OCI-LY7 (cell line): Measurements from ENCODE around the gene CDC20. TPM values are rescaled to one million over a fixed set of nuclear protein-coding genes. Genes with fewer than 3 reads are reported as not detected.

Experiments used
- Bru-seq: library from RNA; stranded (reverse); fragments of 400-500 nt; gene quantifications from one replicate; lab custom pipeline; 2021; lab: Mats Ljungman, UMichigan
- BruChase-seq, 2 experiments: library from RNA; stranded (reverse); fragments of 400-500 nt; gene quantifications; one replicate each; lab custom pipeline; 2021; lab: Mats Ljungman, UMichigan
- BruUV-seq: library from RNA; stranded (reverse); fragments of 400-500 nt; replicated peaks from 2 replicates; lab custom pipeline; 2021; lab: Mats Ljungman, UMichigan
- CTCF ChIA-PET: fragments of 300-600 bp; sonication (Branson Sonifier 250); formaldehyde crosslinking; loops from one replicate; lab custom pipeline; 2022; ENCODE audit warnings: antibody characterized with exemption; ENCODE audit not compliant: unreplicated experiment; lab: Charles Lee
- POLR2A ChIA-PET: fragments of 300-600 bp; sonication (Branson Sonifier 250); formaldehyde crosslinking; loops from one replicate; lab custom pipeline; 2022; ENCODE audit warnings: antibody characterized with exemption; lab: Charles Lee
- DNase-seq: peaks from one replicate; pipeline ENCODE4 v3.0.0-alpha.2; 2015; ENCODE audit warnings: low spot score
- H2AFZ ChIP-seq: fragments of 200-600 bp; sonication (generic), shearing (Covaris generic); 2 replicates; pipeline ENCODE4 v1.6.1; 2014; ENCODE audit warnings: mild to moderate bottlenecking, antibody characterized with exemption, low read length, moderate library complexity
- H3K27ac ChIP-seq: fragments of 200-600 bp; sonication (generic); 2 replicates; pipeline ENCODE4 v1.5.1; 2014; ENCODE audit warnings: mixed run types, low read depth, mild to moderate bottlenecking, moderate library complexity, low read length, inconsistent platforms; ENCODE audit not compliant: poor library complexity, severe bottlenecking
- H3K36me3 ChIP-seq: fragments of 200-600 bp; sonication (generic); 2 replicates; pipeline ENCODE4 v1.6.1; 2014; ENCODE audit warnings: mild to moderate bottlenecking, antibody characterized with exemption, low read length, moderate library complexity, mixed read lengths; ENCODE audit not compliant: insufficient read depth
- H3K4me1 ChIP-seq: fragments of 200-600 bp; sonication (generic); 2 replicates; pipeline ENCODE4 v1.5.1; 2014; ENCODE audit warnings: mild to moderate bottlenecking, low read length; ENCODE audit not compliant: insufficient read depth, poor library complexity, severe bottlenecking
- H3K4me2 ChIP-seq: fragments of 200-600 bp; sonication (generic); 2 replicates; pipeline ENCODE4 v1.6.1; 2014; ENCODE audit warnings: mild to moderate bottlenecking, low read length
- H3K4me3 ChIP-seq: fragments of 200-600 bp; sonication (generic); 2 replicates; pipeline ENCODE4 v1.5.1; 2014; ENCODE audit warnings: mild to moderate bottlenecking, low read depth, low read length; ENCODE audit not compliant: poor library complexity, severe bottlenecking
- H3K79me2 ChIP-seq: fragments of 200-600 bp; sonication (generic); 2 replicates; pipeline ENCODE4 v1.6.1; 2016; ENCODE audit warnings: low read depth, mild to moderate bottlenecking, low read length, moderate library complexity, mixed read lengths; ENCODE audit not compliant: insufficient read depth
- H3K9me2 ChIP-seq: fragments of 200-600 bp; sonication (generic); 2 replicates; pipeline ENCODE4 v1.6.1; 2016; ENCODE audit warnings: mild to moderate bottlenecking, low read length, mixed read lengths; ENCODE audit not compliant: insufficient read depth
- H3K9me3 ChIP-seq: fragments of 200-600 bp; sonication (generic); 2 replicates; pipeline ENCODE4 v1.6.1; 2014; ENCODE audit warnings: mild to moderate bottlenecking, mixed run types, low read length, mixed read lengths
- H4K20me1 ChIP-seq: fragments of 200-600 bp; sonication (generic); 2 replicates; pipeline ENCODE4 v1.6.1; 2014; ENCODE audit warnings: mild to moderate bottlenecking, antibody characterized with exemption, low read length, moderate library complexity, mixed read lengths; ENCODE audit not compliant: insufficient read depth
- EZH2phosphoT487 ChIP-seq: fragments of 200-600 bp; sonication (generic); IDR thresholded peaks from 2 replicates; pipeline ENCODE4 v1.6.1; 2018; ENCODE audit warnings: low read depth, borderline replicate concordance, mild to moderate bottlenecking, mixed run types, antibody characterized with exemption, low read length, moderate library complexity, mixed read lengths
- intact Hi-C: fragments of 100-400 bp; cut with micrococcal nuclease; formaldehyde crosslinking; loops from one replicate; pipeline ENCODE4 v1.10.0; 2022; ENCODE audit not compliant: unreplicated experiment
- long read RNA-seq: library from polyadenylated mRNA; stranded (forward); transcript quantifications from one replicate; pipeline ENCODE4 v2.0.0, GENCODE V29; 2022
- total RNA-seq, 2 experiments: library from RNA; depleted of rRNA in 1 of 2; stranded (reverse); fragments of >200 nt in 1 of 2; shearing (Covaris generic) in 1 of 2; gene quantifications; 2 replicates each; pipeline ENCODE4 v1.2.3, GENCODE V29; 2014 to 2022
- TF ChIP-seq, protein P1 (sequence below): fragments of 200-600 bp; sonication (generic); conservative IDR thresholded peaks from 2 replicates; pipeline ENCODE4 v1.5.1; 2014; ENCODE audit warnings: mild to moderate bottlenecking, antibody characterized with exemption, low read length, moderate library complexity, mixed read lengths

Gene CDC20
- 153 and 174 TPM in 2 replicates for total RNA-seq (2014; rRNA removed; shearing (Covaris generic))
- 209 and 223 TPM in 2 replicates for total RNA-seq (2022)
- Bru-seq, nascent RNA, result percentile 91 among the genes with signal in this experiment
- BruChase-seq, experiment 1, labeled RNA remaining after a 6-hour chase, result percentile 89 among the genes with signal in this experiment
- BruChase-seq, experiment 2, labeled RNA remaining after a 2-hour chase, result percentile 93 among the genes with signal in this experiment
- long read RNA-seq, transcript CDC20-201 (11 exons, 1,675 nt), result major isoform, 490 of 653 reads
- long read RNA-seq, transcript CDC20-202 (10 exons, 1,777 nt), result minor isoform, 72 of 653 reads
- long read RNA-seq, partial matches to known transcripts, result 17 of 653 reads
- long read RNA-seq, other reads (novel, unspliced or antisense), result 73 of 653 reads

- POLR2A ChIA-PET, result interaction anchor here (0.6 to 2.2 kb wide), 5 partner anchors 9 to 154 kb away, joined by 3 to 11 read pairs (median 4); partner anchors contain the start of gene ELOVL1
- Histone ChIP-seq H3K79me2 (peaks cover 28% of the 10 kb centered on the region), H3K9me2 (no peaks in the 10 kb centered on the region), H4K20me1 (peaks cover 4% of the 10 kb centered on the region; the same call in 1 of the 2 replicates), H2AFZ (peak within 1 kb of the TSS; percentile 82), H3K4me3 (peak within 1 kb of the TSS; percentile 99), H3K9me3 (no peaks in the 10 kb centered on the region), H3K27ac (peak within 1 kb of the TSS; percentile 76), H3K4me1 (peaks cover 32% of the 10 kb centered on the region), H3K4me2 (peak within 1 kb of the TSS; percentile 96), H3K36me3 (peaks cover 51% of the 10 kb centered on the region)
- CTCF ChIA-PET, result interaction anchor here (0.7 kb wide), 1 partner anchor 132 kb away, joined by 3 read pairs; no protein-coding TSS in a partner anchor
- TF ChIP-seq EZH2phosphoT487, result no peak
- TF ChIP-seq, protein P1, sequence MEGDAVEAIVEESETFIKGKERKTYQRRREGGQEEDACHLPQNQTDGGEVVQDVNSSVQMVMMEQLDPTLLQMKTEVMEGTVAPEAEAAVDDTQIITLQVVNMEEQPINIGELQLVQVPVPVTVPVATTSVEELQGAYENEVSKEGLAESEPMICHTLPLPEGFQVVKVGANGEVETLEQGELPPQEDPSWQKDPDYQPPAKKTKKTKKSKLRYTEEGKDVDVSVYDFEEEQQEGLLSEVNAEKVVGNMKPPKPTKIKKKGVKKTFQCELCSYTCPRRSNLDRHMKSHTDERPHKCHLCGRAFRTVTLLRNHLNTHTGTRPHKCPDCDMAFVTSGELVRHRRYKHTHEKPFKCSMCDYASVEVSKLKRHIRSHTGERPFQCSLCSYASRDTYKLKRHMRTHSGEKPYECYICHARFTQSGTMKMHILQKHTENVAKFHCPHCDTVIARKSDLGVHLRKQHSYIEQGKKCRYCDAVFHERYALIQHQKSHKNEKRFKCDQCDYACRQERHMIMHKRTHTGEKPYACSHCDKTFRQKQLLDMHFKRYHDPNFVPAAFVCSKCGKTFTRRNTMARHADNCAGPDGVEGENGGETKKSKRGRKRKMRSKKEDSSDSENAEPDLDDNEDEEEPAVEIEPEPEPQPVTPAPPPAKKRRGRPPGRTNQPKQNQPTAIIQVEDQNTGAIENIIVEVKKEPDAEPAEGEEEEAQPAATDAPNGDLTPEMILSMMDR, result no peak
- BruUV-seq, result no TSS peak
- DNase-seq, result peak; percentile 98
- intact Hi-C loops, result loop anchor here (1.0 kb wide), 2 partner anchors 9 to 121 kb away; partner anchors contain the start of gene ELOVL1
Observed at GRCh38 chr1:43358746-43359693, at the start of gene CDC20. Gene CDC20, plus strand, starts transcription at chr1:43358981. Its CDS starts 235 bp downstream, at chr1:43359216.

DNA sequence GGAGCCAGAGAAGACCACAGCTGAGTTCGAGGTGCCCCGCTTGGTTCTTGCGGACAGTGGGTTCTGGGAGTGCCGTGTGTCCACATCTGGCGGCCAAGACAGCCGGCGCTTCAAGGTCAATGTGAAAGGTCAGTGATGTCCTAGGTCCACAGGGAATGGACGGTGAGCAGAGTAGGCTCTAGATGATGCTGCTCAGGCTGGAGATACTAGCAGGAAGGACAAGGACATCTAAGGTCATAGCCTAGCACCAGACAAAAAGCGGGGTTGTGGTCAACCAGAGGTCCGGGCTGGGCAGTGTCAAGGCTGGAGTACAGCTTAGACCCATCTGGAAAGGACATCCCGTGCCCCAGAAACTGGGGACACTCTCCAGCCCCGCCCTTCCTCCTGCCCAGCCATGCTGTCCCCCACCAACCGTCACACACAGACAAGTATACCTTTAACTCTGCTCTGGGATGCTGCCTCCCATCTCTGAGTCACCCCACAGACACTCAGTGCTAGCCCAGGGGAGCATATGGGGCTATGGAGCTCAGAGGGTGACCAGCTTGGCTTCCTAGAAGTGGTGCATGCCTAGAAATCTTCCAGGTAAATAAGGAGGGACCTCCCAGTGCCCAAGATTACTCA, 49.3 kb upstream of the CDC20 start:
- peaks cover 13% of the 10 kb centered on the region for H3K4me1 ChIP-seq
- no peak overlapping the region for H3K4me3 ChIP-seq
- no peak overlapping the region for H3K27ac ChIP-seq
- BruUV-seq, result no TSS peak
- ChIA-PET POLR2A (no interaction called here), CTCF (no interaction called here)
- no peaks in the 10 kb centered on the region for H3K36me3 ChIP-seq
- no peak overlapping the region for H2AFZ ChIP-seq
- H4K20me1 ChIP-seq, result no peaks in the 10 kb centered on the region
- no peak overlapping the region for H3K4me2 ChIP-seq
- H3K9me3 ChIP-seq, result no peaks in the 10 kb centered on the region
- no peak for TF ChIP-seq EZH2phosphoT487
- TF ChIP-seq, protein P1, result no peak
- DNase-seq, result no peak
- no peaks in the 10 kb centered on the region for H3K79me2 ChIP-seq
- intact Hi-C loops, result no loop called here
- H3K9me2 ChIP-seq, result no peaks in the 10 kb centered on the region
